Caco-2 (cell line): Measurements from ENCODE around the gene BID. TPM values are rescaled to one million over a fixed set of nuclear protein-coding genes. Genes with fewer than 3 reads are reported as not detected.

Experiments used
- BruUV-seq: library from RNA; stranded (reverse); fragments of 400-500 nt; replicated peaks from 2 replicates; lab custom pipeline; 2021; lab: Mats Ljungman, UMichigan
- CTCF ChIA-PET: fragments of 300-600 bp; sonication (Branson Sonifier 250); formaldehyde crosslinking; loops from one replicate; lab custom pipeline; 2022; ENCODE audit warnings: antibody characterized with exemption; lab: Charles Lee
- POLR2A ChIA-PET: fragments of 300-600 bp; sonication (Branson Sonifier 250); formaldehyde crosslinking; loops from one replicate; lab custom pipeline; 2022; ENCODE audit warnings: antibody characterized with exemption; lab: Charles Lee
- DNase-seq, 2 experiments: peaks; one replicate each; pipeline versions ENCODE4 v3.0.0 to v3.0.0-alpha.2; 2020 to 2022
- H3K27me3 ChIP-seq: replicated peaks from 2 replicates; pipeline ENCODE4 v1.6.0; 2011; ENCODE audit warnings: low read length; ENCODE audit not compliant: control insufficient read depth, insufficient read depth
- H3K36me3 ChIP-seq: 2 replicates; pipeline ENCODE4 v1.5.1; 2011; ENCODE audit warnings: low read length; ENCODE audit not compliant: control insufficient read depth, insufficient read depth
- H3K4me1 ChIP-seq: fragments of 250-450 bp; sonication (Bioruptor Pico); 2 replicates; pipeline ENCODE4 v1.5.1; 2020; ENCODE audit warnings: mild to moderate bottlenecking
- H3K4me3 ChIP-seq: 2 replicates; pipeline ENCODE4 v1.5.1; 2011; ENCODE audit warnings: low read depth, mild to moderate bottlenecking, control low read depth, low read length
- H3K9me3 ChIP-seq: fragments of 250-450 bp; sonication (Bioruptor Pico); 2 replicates; pipeline ENCODE4 v1.5.1; 2020; ENCODE audit warnings: mild to moderate bottlenecking, moderate library complexity
- H3K27ac Mint-ChIP-seq: one replicate; pipeline ENCODE4 v1.8.0; 2022; ENCODE audit warnings: mixed read lengths; ENCODE audit not compliant: unreplicated experiment
- H3K27me3 Mint-ChIP-seq: one replicate; pipeline ENCODE4 v1.8.0; 2022; ENCODE audit warnings: mixed read lengths; ENCODE audit not compliant: insufficient read depth, unreplicated experiment
- H3K36me3 Mint-ChIP-seq: one replicate; pipeline ENCODE4 v1.8.0; 2022; ENCODE audit warnings: mild to moderate bottlenecking, mixed read lengths; ENCODE audit not compliant: insufficient read depth, unreplicated experiment
- H3K4me1 Mint-ChIP-seq: one replicate; pipeline ENCODE4 v1.8.0; 2022; ENCODE audit warnings: low read depth, mixed read lengths; ENCODE audit not compliant: unreplicated experiment
- H3K4me3 Mint-ChIP-seq: one replicate; pipeline ENCODE4 v1.8.0; 2022; ENCODE audit warnings: mild to moderate bottlenecking, moderate library complexity, mixed read lengths; ENCODE audit not compliant: unreplicated experiment
- H3K9me3 Mint-ChIP-seq: one replicate; pipeline ENCODE4 v1.8.0; 2022; ENCODE audit warnings: mixed read lengths; ENCODE audit not compliant: unreplicated experiment
- CTCF ChIP-seq, 2 experiments: fragments of 200-600 bp in 1 of 2; IDR thresholded peaks; 1 replicate in 1 of 2; 2 replicates in 1 of 2; pipeline versions ENCODE4 v1.5.1 to v1.8.0; 2011 to 2022; ENCODE audit warnings: antibody characterized with exemption in 1 of 2, control low read depth in 1 of 2, inconsistent platforms in 1 of 2, low read depth in 1 of 2, low read length in 1 of 2, mild to moderate bottlenecking in 1 of 2, moderate library complexity in 1 of 2; ENCODE audit not compliant: insufficient read depth in 1 of 2, severe bottlenecking in 1 of 2, unreplicated experiment in 1 of 2
- intact Hi-C: fragments of 100-400 bp; cut with micrococcal nuclease; formaldehyde crosslinking; loops from one replicate; pipeline ENCODE4 v1.10.0; 2022; ENCODE audit not compliant: unreplicated experiment
- total RNA-seq: library from RNA; stranded (reverse); gene quantifications from 2 replicates; pipeline ENCODE4 v1.2.3, GENCODE V29; 2022

The BID gene
- total RNA-seq, 1 experiment from 2014 or later = 28.2 TPM

- no peaks in the 10 kb centered on the region for H3K9me3 Mint-ChIP-seq
- CTCF ChIA-PET = no interaction called here
- H3K9me3 ChIP-seq = no peaks in the 10 kb centered on the region
- intact Hi-C loops = loop anchor here (10.0 kb wide), 1 partner anchor 248 kb away; no protein-coding TSS in a partner anchor
- no peak overlapping the region for H3K4me3 Mint-ChIP-seq
- no peaks in the 10 kb centered on the region for H3K36me3 ChIP-seq
- no TSS peak for BruUV-seq
- H3K27ac Mint-ChIP-seq = no peak overlapping the region
- H3K27me3 ChIP-seq = no peaks in the 10 kb centered on the region
- no peak for DNase-seq
- TF ChIP-seq CTCF (IDR thresholded peaks at IDR 0.05; ENCODE audit: insufficient read depth in 1 of 2, low read depth in 1 of 2, low read length in 1 of 2, severe bottlenecking in 1 of 2, unreplicated experiment in 1 of 2) = no peak
- H3K4me1 Mint-ChIP-seq = no peaks in the 10 kb centered on the region
- no peaks in the 10 kb centered on the region for H3K4me1 ChIP-seq
- no peaks in the 10 kb centered on the region for H3K36me3 Mint-ChIP-seq
- H3K4me3 ChIP-seq = no peak overlapping the region
- POLR2A ChIA-PET = no interaction called here
- no peaks in the 10 kb centered on the region for H3K27me3 Mint-ChIP-seq
These were observed 27.4 kb downstream of the BID start for GRCh38 chr22:17746916-17747315.

GRCh38 chr22:17744430-17744829 lies 29.8 kb downstream of the BID start:
- H3K4me1 ChIP-seq = no peaks in the 10 kb centered on the region
- Mint-ChIP-seq H3K4me1 (no peaks in the 10 kb centered on the region), H3K27me3 (no peaks in the 10 kb centered on the region), H3K27ac (no peak overlapping the region), H3K36me3 (no peaks in the 10 kb centered on the region), H3K4me3 (no peak overlapping the region), H3K9me3 (no peaks in the 10 kb centered on the region)
- intact Hi-C loops = loop anchor here (10.0 kb wide), 1 partner anchor 250 kb away; no protein-coding TSS in a partner anchor
- no peak overlapping the region for H3K4me3 ChIP-seq
- POLR2A ChIA-PET = no interaction called here
- H3K9me3 ChIP-seq = no peaks in the 10 kb centered on the region
- no peaks in the 10 kb centered on the region for H3K27me3 ChIP-seq
- no peaks in the 10 kb centered on the region for H3K36me3 ChIP-seq
- TF ChIP-seq CTCF (IDR thresholded peaks at IDR 0.05; ENCODE audit: insufficient read depth in 1 of 2, low read depth in 1 of 2, low read length in 1 of 2, severe bottlenecking in 1 of 2, unreplicated experiment in 1 of 2) = no peak
- CTCF ChIA-PET = interaction anchor here (0.6 to 4.3 kb wide), 3 partner anchors 11 to 198 kb away, joined by 3 to 59 read pairs (median 4); no protein-coding TSS in a partner anchor
- BruUV-seq = no TSS peak
- no peak for DNase-seq

GRCh38 chr22:17743661-17744411 lies 30.4 kb downstream of the BID start:
- no TSS peak for BruUV-seq
- Mint-ChIP-seq H3K4me3 (no peak overlapping the region), H3K36me3 (no peaks in the 10 kb centered on the region), H3K27ac (no peak overlapping the region), H3K4me1 (no peaks in the 10 kb centered on the region), H3K9me3 (no peaks in the 10 kb centered on the region), H3K27me3 (no peaks in the 10 kb centered on the region)
- no peak for DNase-seq
- H3K9me3 ChIP-seq = no peaks in the 10 kb centered on the region
- intact Hi-C loops = loop anchor here (2.0 to 10.0 kb wide), 3 partner anchors 185 to 333 kb away; partner anchors contain the start of gene PEX26
- ChIA-PET CTCF (interaction anchor here (0.6 to 4.3 kb wide), 4 partner anchors 12 to 198 kb away, joined by 3 to 59 read pairs (median 4); no protein-coding TSS in a partner anchor), POLR2A (no interaction called here)
- no peaks in the 10 kb centered on the region for H3K27me3 ChIP-seq
- no peaks in the 10 kb centered on the region for H3K36me3 ChIP-seq
- no peaks in the 10 kb centered on the region for H3K4me1 ChIP-seq
- no peak overlapping the region for H3K4me3 ChIP-seq
- no peak for TF ChIP-seq CTCF (IDR thresholded peaks at IDR 0.05; ENCODE audit: insufficient read depth in 1 of 2, low read depth in 1 of 2, low read length in 1 of 2, severe bottlenecking in 1 of 2, unreplicated experiment in 1 of 2)
